Measurements from ENCODE around the gene OR4N5.
"Not testable (repeated sequence)": the region's sequence is repeated elsewhere in the genome, so short reads cannot be mapped to it uniquely, and the experiment has no call there.

The OR4N5 gene

DNA sequence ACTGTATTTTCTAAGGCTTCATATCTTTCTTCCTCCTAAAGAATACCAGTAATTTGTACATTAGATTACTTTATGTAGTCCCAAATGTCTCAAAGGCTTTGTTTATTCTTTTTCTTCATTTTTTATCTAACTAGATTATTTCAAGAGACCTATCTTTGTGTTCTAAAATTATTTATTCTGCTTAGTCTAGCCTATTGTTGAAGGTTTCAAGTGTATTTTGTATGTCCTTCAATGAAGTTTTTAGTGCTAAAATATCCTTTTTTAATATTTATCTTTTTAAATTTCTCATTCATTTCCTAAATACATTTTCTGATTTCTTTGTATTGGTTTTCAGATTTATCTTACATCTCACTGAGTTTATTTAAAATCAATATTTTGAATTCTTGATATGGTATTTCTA lies 25.8 kb downstream of the OR4N5 start:
- Histone ChIP-seq H3K27ac (ENCODE audit: insufficient read depth, low read depth, low read length, poor library complexity, severe bottlenecking) (no peak overlapping the region), H3K4me1 (ENCODE audit: control insufficient read depth, insufficient read depth, low read length) (no peaks in the 10 kb centered on the region), H3K9me3 (ENCODE audit: control insufficient read depth, low read length) (peaks cover 21% of the 10 kb centered on the region), H3K36me3 (ENCODE audit: control insufficient read depth, insufficient read depth, low read length) (no peaks in the 10 kb centered on the region), H3K4me3 (ENCODE audit: insufficient read depth, low read depth, low read length) (no peak overlapping the region), H3K27me3 (ENCODE audit: control insufficient read depth, insufficient read depth, low read length, poor library complexity, severe bottlenecking) (no peaks in the 10 kb centered on the region)

DNA sequence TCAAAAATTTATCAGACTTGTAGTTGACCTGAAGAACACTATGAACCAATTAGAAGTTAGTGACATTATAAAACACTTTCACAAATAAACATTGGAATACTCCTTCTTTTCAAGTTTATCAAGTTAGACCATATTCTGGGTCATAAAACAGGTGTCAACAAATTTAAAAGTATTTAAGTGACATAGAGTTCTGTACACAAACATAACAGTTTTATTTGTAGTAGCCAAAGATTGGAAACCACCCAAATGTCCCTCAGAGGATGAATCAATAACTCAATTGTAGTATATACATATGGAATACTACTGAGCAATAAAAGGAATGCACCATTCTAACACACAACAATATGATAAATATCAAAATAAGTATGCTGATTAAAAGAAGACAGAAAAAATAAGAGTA lies 28.5 kb downstream of the OR4N5 start:
- Histone ChIP-seq H3K36me3 (ENCODE audit: control insufficient read depth, insufficient read depth, low read length) (no peaks in the 10 kb centered on the region), H3K4me1 (ENCODE audit: control insufficient read depth, insufficient read depth, low read length) (no peaks in the 10 kb centered on the region), H3K4me3 (ENCODE audit: insufficient read depth, low read depth, low read length) (no peak overlapping the region), H3K27me3 (ENCODE audit: control insufficient read depth, insufficient read depth, low read length, poor library complexity, severe bottlenecking) (no peaks in the 10 kb centered on the region), H3K27ac (ENCODE audit: insufficient read depth, low read depth, low read length, poor library complexity, severe bottlenecking) (no peak overlapping the region), H3K9me3 (ENCODE audit: control insufficient read depth, low read length) (peaks cover 19% of the 10 kb centered on the region)

DNA sequence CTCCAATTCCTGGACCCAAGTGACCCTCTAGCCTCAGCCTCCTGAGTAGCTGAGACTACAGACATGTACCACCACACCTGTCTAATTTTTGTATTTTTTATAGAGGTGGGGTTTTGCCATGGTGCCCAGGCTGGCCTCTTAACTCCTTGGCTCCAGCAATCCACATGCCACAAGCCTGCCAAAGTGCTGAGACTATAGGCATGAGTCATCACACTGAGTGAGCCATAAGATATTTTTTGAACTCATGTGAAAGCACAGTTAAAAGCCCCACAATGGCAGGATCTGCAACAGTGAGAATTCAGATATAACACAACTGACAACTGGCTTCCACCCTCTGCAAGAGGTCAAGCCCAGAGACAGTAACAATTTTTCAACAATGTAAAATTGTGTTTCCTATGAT lies 31.2 kb downstream of the OR4N5 start:
- not testable (repeated sequence) for H3K27me3 ChIP-seq (ENCODE audit: control insufficient read depth, insufficient read depth, low read length, poor library complexity, severe bottlenecking); H3K36me3 ChIP-seq (ENCODE audit: control insufficient read depth, insufficient read depth, low read length); H3K27ac ChIP-seq (ENCODE audit: insufficient read depth, low read depth, low read length, poor library complexity, severe bottlenecking); H3K4me1 ChIP-seq (ENCODE audit: control insufficient read depth, insufficient read depth, low read length); H3K4me3 ChIP-seq (ENCODE audit: insufficient read depth, low read depth, low read length)
- H3K9me3 ChIP-seq (ENCODE audit: control insufficient read depth, low read length): peaks cover 16% of the 10 kb centered on the region

DNA sequence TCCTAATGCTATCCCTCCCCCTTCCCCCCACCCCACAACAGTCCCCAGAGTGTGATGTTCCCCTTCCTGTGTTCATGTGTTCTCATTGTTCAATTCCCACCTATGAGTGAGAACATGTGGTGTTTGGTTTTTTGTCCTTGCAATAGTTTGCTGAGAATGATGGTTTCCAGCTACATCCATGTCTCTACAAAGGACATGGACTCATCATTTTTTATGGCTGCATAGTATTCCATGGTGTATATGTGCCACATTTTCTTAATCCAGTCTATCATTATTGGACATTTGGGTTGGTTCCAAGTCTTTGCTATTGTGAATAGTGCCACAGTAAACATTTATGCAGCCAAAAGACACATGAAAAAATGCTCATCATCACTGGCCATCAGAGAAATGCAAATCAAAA lies 35.6 kb downstream of the OR4N5 start:
- peaks cover 13% of the 10 kb centered on the region for H3K9me3 ChIP-seq (ENCODE audit: control insufficient read depth, low read length)
- not testable (repeated sequence) for H3K4me3 ChIP-seq (ENCODE audit: insufficient read depth, low read depth, low read length); H3K36me3 ChIP-seq (ENCODE audit: control insufficient read depth, insufficient read depth, low read length); H3K4me1 ChIP-seq (ENCODE audit: control insufficient read depth, insufficient read depth, low read length); H3K27me3 ChIP-seq (ENCODE audit: control insufficient read depth, insufficient read depth, low read length, poor library complexity, severe bottlenecking); H3K27ac ChIP-seq (ENCODE audit: insufficient read depth, low read depth, low read length, poor library complexity, severe bottlenecking)

DNA sequence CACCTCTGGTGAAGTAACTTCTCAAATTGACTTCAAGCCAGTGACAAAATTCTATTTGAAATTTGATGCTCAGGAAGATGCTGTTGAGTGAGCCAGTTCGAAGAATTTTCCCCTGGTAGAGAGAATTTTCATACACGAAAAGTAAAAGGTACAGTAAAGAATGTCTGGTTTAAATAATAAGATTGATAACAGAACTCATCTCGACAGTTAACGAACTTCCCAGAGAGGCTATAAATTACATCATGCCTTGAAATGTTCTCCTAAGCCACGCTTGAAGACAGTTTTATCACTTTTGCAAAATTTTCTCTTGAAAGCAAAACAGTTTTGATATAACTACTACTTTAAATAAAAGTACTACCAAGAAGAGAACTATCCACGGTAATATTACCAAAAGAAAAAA lies 37.7 kb downstream of the OR4N5 start:
- 63 to 66% methylated on average over 5 of the region's 6 CpGs for WGBS, 2 experiments
- no peaks in the 10 kb centered on the region for H3K36me3 ChIP-seq (ENCODE audit: control insufficient read depth, insufficient read depth, low read length)

DNA sequence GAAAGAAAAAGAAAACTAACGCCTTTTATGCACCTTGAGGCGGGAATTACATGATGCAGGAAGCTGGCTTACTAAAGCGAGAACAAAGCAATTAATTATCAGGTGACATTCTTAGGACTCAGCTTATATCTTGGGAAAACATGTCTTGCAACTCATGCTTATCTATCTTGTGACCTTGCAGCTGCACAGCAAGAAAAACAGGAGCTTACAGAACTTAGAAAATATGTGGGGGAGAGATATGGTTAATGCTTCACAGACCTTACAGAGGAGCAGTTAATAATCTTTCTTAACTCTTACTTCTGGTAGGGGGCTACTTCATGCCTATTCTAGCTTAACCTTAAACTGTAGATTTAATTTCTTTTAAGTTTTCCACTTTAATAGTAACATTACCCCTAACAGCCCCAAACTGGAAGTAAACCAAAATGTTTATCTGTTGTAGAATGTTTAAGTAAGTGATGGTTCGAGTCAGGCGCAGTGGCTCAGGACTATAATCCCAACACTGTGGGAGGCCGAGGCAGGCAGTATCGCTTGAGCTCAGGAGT lies 38.9 kb downstream of the OR4N5 start:
- H3K4me1 ChIP-seq (ENCODE audit: control insufficient read depth, insufficient read depth, low read length): no peaks in the 10 kb centered on the region
- H3K27me3 ChIP-seq (ENCODE audit: control insufficient read depth, insufficient read depth, low read length, poor library complexity, severe bottlenecking): no peaks in the 10 kb centered on the region
- H3K27ac ChIP-seq (ENCODE audit: insufficient read depth, low read depth, low read length, poor library complexity, severe bottlenecking): no peak overlapping the region
- H3K9me3 ChIP-seq (ENCODE audit: control insufficient read depth, low read length): peaks cover 9% of the 10 kb centered on the region
- no peak overlapping the region for H3K4me3 ChIP-seq (ENCODE audit: insufficient read depth, low read depth, low read length)
- H3K36me3 ChIP-seq (ENCODE audit: control insufficient read depth, insufficient read depth, low read length): no peaks in the 10 kb centered on the region
- WGBS, 2 experiments: 81 to 84% methylated on average over 7 of the region's 7 CpGs

More for the DNA sequence above, 37.7 kb downstream of the OR4N5 start:
- Histone ChIP-seq H3K27ac (ENCODE audit: insufficient read depth, low read depth, low read length, poor library complexity, severe bottlenecking) (no peak overlapping the region), H3K4me3 (ENCODE audit: insufficient read depth, low read depth, low read length) (no peak overlapping the region), H3K4me1 (ENCODE audit: control insufficient read depth, insufficient read depth, low read length) (no peaks in the 10 kb centered on the region), H3K27me3 (ENCODE audit: control insufficient read depth, insufficient read depth, low read length, poor library complexity, severe bottlenecking) (no peaks in the 10 kb centered on the region), H3K9me3 (ENCODE audit: control insufficient read depth, low read length) (peaks cover 11% of the 10 kb centered on the region)

DNA sequence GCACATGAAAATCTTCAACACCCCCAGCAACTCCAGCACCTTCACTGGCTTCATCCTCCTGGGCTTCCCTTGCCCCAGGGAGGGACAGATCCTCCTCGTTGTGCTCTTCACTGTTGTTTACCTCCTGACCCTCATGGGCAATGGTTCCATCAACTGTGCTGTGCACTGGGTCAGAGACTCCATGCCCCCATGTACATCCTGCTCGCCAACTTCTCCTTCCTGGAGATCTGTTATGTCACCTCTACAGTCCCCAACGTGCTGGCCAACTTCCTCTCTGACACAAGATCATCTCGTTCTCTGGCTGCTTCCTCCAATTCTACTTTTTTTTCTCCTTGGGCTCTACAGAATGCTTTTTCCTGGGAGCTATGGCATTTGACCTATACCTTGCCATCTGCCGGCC lies 40.6 kb downstream of the OR4N5 start:
- no peaks in the 10 kb centered on the region for H3K36me3 ChIP-seq (ENCODE audit: control insufficient read depth, insufficient read depth, low read length)
- peaks cover 9% of the 10 kb centered on the region for H3K9me3 ChIP-seq (ENCODE audit: control insufficient read depth, low read length)
- WGBS, 2 experiments: 52 to 57% methylated on average over 5 of the region's 5 CpGs
- H3K4me3 ChIP-seq (ENCODE audit: insufficient read depth, low read depth, low read length): no peak overlapping the region
- no peaks in the 10 kb centered on the region for H3K27me3 ChIP-seq (ENCODE audit: control insufficient read depth, insufficient read depth, low read length, poor library complexity, severe bottlenecking)
- H3K27ac ChIP-seq (ENCODE audit: insufficient read depth, low read depth, low read length, poor library complexity, severe bottlenecking): no peak overlapping the region
- H3K4me1 ChIP-seq (ENCODE audit: control insufficient read depth, insufficient read depth, low read length): no peaks in the 10 kb centered on the region

DNA sequence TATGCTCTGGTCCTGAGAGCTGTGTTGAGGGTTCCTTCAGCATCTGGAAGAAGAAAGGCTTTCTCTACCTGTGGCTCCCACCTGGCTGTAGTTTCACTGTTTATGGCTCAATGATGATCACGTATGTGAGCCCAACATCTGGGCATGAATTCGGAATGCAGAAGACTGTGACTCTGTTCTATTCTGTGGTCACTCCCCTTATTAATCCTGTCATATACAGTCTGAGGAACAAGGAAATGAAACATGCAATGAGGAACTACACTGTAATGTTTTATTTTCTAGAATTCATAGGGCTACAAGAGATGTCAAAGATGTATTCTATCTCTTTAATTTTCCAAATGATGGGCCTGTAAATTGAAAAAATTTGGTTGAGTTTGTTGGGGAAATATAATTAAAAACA lies 41.3 kb downstream of the OR4N5 start:
- WGBS, 2 experiments: 74 to 77% methylated on average over 2 of the region's 2 CpGs
- H3K27ac ChIP-seq (ENCODE audit: insufficient read depth, low read depth, low read length, poor library complexity, severe bottlenecking): no peak overlapping the region
- no peak overlapping the region for H3K4me3 ChIP-seq (ENCODE audit: insufficient read depth, low read depth, low read length)
- H3K27me3 ChIP-seq (ENCODE audit: control insufficient read depth, insufficient read depth, low read length, poor library complexity, severe bottlenecking): no peaks in the 10 kb centered on the region
- H3K4me1 ChIP-seq (ENCODE audit: control insufficient read depth, insufficient read depth, low read length): no peaks in the 10 kb centered on the region
- H3K36me3 ChIP-seq (ENCODE audit: control insufficient read depth, insufficient read depth, low read length): no peaks in the 10 kb centered on the region
- peaks cover 12% of the 10 kb centered on the region for H3K9me3 ChIP-seq (ENCODE audit: control insufficient read depth, low read length)

DNA sequence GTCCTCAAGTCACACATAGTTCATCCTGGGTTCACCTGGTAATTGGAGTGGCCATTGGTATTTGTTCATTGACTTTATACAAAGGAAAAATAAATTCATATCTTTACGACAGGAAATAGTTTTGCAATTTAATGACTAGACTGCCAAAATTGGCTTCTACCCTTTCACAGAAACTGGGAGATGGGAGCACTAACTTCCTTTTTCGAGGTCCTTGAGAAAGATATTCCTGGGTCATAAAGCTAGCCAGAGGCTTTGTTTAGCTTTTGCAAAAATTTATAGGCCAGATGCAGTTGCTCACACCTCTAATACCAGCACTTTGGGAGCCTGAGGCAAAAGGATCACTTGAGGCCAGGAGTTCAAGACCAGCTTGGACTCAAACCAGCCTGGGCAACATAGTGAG lies 41.9 kb downstream of the OR4N5 start:
- Histone ChIP-seq H3K36me3 (ENCODE audit: control insufficient read depth, insufficient read depth, low read length) (no peaks in the 10 kb centered on the region), H3K4me3 (ENCODE audit: insufficient read depth, low read depth, low read length) (no peak overlapping the region), H3K4me1 (ENCODE audit: control insufficient read depth, insufficient read depth, low read length) (no peaks in the 10 kb centered on the region), H3K9me3 (ENCODE audit: control insufficient read depth, low read length) (peaks cover 12% of the 10 kb centered on the region), H3K27ac (ENCODE audit: insufficient read depth, low read depth, low read length, poor library complexity, severe bottlenecking) (no peak overlapping the region), H3K27me3 (ENCODE audit: control insufficient read depth, insufficient read depth, low read length, poor library complexity, severe bottlenecking) (no peaks in the 10 kb centered on the region)
- 67 to 68% methylated on average over 2 of the region's 2 CpGs for WGBS, 2 experiments

DNA sequence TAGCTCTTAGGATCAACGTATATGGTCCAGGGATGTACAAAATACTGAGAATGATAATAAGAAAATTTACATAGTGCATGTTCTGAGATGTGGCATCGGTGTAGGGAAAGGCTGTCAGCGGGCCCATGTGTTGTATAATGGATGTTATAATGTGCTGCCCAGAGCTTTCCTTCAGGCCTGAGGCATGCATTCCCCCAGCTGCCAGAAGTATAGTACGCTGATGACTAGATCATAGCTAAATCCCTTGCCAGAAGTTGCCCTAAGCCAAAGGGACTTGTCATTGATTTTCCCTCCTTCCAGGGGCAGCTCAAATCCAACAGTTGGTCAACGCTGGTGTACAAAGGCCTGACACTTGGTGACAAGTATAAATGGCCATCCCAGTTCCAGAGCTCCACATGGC lies 45.6 kb downstream of the OR4N5 start:
- H3K4me1 ChIP-seq (ENCODE audit: control insufficient read depth, insufficient read depth, low read length): no peaks in the 10 kb centered on the region
- H3K9me3 ChIP-seq (ENCODE audit: control insufficient read depth, low read length): peaks cover 17% of the 10 kb centered on the region
- no peak overlapping the region for H3K4me3 ChIP-seq (ENCODE audit: insufficient read depth, low read depth, low read length)
- 58 to 63% methylated on average over 5 of the region's 5 CpGs for WGBS, 2 experiments
- H3K27ac ChIP-seq (ENCODE audit: insufficient read depth, low read depth, low read length, poor library complexity, severe bottlenecking): no peak overlapping the region
- H3K36me3 ChIP-seq (ENCODE audit: control insufficient read depth, insufficient read depth, low read length): no peaks in the 10 kb centered on the region
- H3K27me3 ChIP-seq (ENCODE audit: control insufficient read depth, insufficient read depth, low read length, poor library complexity, severe bottlenecking): no peaks in the 10 kb centered on the region

DNA sequence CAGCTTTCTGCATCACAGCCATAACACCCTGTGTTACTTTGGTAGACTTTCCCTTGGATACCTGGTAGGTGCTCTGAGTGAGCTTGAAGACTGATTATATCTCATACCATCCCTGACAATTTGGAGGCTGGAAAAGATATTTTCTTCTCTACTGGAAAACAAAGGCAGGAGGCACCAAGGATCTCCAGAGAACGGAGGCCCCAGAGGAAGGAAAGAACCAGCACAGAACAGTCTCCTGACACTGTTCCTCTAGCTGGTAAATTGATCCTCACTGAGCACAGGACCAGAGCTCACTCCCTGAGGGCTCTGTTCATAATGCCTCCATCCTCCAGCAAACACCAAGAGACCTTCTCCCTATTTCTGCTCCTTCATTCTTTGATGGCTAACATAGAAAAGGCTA lies 52.0 kb downstream of the OR4N5 start, which contains the start of gene OR11G2:
OR11G2 (plus strand) TSS at position 301 of the 400 bp plus-strand sequence. CDS start 6,542 bp downstream, outside the sequence.
- H3K9me3 ChIP-seq (ENCODE audit: control insufficient read depth, low read length): peaks cover 29% of the 10 kb centered on the region
- 23 to 41% methylated on average over 1 of the region's 1 CpG for WGBS, 2 experiments

More for the DNA sequence above, 52.0 kb downstream of the OR4N5 start, which contains the start of gene OR11G2:
- H3K36me3 ChIP-seq (ENCODE audit: control insufficient read depth, insufficient read depth, low read length): no peaks in the 10 kb centered on the region
- no peak within 1 kb of the TSS for H3K27ac ChIP-seq (ENCODE audit: insufficient read depth, low read depth, low read length, poor library complexity, severe bottlenecking)
- H3K4me1 ChIP-seq (ENCODE audit: control insufficient read depth, insufficient read depth, low read length): no peaks in the 10 kb centered on the region
- H3K4me3 ChIP-seq (ENCODE audit: insufficient read depth, low read depth, low read length): no peak within 1 kb of the TSS
- no peaks in the 10 kb centered on the region for H3K27me3 ChIP-seq (ENCODE audit: control insufficient read depth, insufficient read depth, low read length, poor library complexity, severe bottlenecking)
